ENCODE results near the gene PTPRF.
A peak's percentile ranks its signal among the peaks of the same experiment; 100 is the strongest.

DNA sequence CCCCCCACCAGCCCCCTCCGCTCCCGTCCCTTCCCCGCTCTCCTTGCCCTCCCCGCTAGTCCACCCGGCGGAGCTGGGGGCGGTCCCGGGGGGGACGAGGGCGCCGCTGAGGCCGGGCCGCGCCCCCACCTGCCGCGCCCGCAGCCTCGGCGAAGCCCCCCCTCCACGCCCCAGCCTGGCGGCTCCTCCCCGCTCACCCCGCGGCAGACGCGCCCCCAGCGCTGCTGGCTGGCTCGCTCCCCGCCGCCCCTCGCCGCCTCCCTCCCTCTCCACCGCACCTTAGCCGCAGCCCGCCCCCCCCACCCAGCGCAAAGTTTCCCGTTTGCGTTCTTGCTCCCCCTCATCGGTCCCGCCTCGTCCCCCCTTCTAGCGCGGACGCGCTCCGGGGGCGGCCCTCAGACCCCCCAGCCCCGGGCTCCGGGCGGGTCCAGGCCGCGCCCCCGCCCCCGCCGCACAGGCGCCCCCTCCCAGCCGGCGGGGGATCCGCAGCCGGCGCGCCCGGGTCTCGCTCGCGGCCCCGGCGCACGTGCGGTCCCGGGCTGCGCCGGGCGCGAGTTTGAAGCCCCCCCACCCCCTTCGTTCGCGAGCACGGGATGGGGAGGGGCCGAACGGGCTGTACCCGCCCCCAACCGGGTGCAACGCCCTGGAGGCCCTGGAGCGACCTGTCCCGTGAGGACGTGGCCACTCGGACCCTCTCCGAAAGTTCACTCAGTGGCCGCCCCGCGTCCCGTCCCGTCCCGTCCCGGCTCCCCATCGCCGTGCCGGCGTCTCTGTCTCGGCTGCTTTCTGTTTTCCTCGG lies 623 bp downstream of the PTPRF start:
- TF ChIP-seq, protein P1, sequence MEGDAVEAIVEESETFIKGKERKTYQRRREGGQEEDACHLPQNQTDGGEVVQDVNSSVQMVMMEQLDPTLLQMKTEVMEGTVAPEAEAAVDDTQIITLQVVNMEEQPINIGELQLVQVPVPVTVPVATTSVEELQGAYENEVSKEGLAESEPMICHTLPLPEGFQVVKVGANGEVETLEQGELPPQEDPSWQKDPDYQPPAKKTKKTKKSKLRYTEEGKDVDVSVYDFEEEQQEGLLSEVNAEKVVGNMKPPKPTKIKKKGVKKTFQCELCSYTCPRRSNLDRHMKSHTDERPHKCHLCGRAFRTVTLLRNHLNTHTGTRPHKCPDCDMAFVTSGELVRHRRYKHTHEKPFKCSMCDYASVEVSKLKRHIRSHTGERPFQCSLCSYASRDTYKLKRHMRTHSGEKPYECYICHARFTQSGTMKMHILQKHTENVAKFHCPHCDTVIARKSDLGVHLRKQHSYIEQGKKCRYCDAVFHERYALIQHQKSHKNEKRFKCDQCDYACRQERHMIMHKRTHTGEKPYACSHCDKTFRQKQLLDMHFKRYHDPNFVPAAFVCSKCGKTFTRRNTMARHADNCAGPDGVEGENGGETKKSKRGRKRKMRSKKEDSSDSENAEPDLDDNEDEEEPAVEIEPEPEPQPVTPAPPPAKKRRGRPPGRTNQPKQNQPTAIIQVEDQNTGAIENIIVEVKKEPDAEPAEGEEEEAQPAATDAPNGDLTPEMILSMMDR (IDR thresholded peaks at IDR 0.05) = peak in 1 of 4 donors; percentile 6
- peak; percentile 61 for TF ChIP-seq POLR2A (IDR thresholded peaks at IDR 0.05)
